Measurements from ENCODE around the gene MNT.

GRCh38 chr17:2375406-2375805 is 25.5 kb downstream of the MNT start:
- no peak for TF ChIP-seq EZH2 (IDR thresholded peaks at IDR 0.05; ENCODE audit: low read length)
- TF ChIP-seq, protein P1, sequence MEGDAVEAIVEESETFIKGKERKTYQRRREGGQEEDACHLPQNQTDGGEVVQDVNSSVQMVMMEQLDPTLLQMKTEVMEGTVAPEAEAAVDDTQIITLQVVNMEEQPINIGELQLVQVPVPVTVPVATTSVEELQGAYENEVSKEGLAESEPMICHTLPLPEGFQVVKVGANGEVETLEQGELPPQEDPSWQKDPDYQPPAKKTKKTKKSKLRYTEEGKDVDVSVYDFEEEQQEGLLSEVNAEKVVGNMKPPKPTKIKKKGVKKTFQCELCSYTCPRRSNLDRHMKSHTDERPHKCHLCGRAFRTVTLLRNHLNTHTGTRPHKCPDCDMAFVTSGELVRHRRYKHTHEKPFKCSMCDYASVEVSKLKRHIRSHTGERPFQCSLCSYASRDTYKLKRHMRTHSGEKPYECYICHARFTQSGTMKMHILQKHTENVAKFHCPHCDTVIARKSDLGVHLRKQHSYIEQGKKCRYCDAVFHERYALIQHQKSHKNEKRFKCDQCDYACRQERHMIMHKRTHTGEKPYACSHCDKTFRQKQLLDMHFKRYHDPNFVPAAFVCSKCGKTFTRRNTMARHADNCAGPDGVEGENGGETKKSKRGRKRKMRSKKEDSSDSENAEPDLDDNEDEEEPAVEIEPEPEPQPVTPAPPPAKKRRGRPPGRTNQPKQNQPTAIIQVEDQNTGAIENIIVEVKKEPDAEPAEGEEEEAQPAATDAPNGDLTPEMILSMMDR (optimal IDR thresholded peaks at IDR 0.05 in 1 of 3, IDR thresholded peaks at IDR 0.05 in 1 of 3, conservative IDR thresholded peaks at IDR 0.05 in 1 of 3; ENCODE audit: extremely low read depth in 1 of 3, insufficient read depth in 2 of 3, low read length in 3 of 3) = no peak

Data from keratinocyte (primary cell).